Lower leg skin (tissue), 4 donors: ENCODE data around the gene ZCCHC17. TPM values are rescaled to one million over a fixed set of nuclear protein-coding genes. Genes with fewer than 3 reads are reported as not detected.
A peak's percentile ranks its signal among the peaks of the same experiment; 100 is the strongest.
"Not testable (repeated sequence)": the region's sequence is repeated elsewhere in the genome, so short reads cannot be mapped to it uniquely, and the experiment has no call there.

ENCODE experiments used
- DNase-seq, 2 donors: peaks; one replicate each; pipeline ENCODE4 v3.0.0-alpha.2; 2019; ENCODE audit warnings: low spot score in 2 of 2
- H3K4me3 ChIP-seq: fragments of 200-600 bp; sonication (generic); 2 replicates; pipeline ENCODE4 v1.5.1; 2017; ENCODE audit warnings: mild to moderate bottlenecking, low read depth; ENCODE audit not compliant: poor library complexity, severe bottlenecking
- POLR2A ChIP-seq, 2 donors: fragments of 450-650 bp; IDR thresholded peaks; one replicate each; pipeline ENCODE4 v1.6.1; 2016 to 2017; ENCODE audit warnings: antibody characterized with exemption in 2 of 2, mild to moderate bottlenecking in 1 of 2, moderate library complexity in 1 of 2
- WGBS, 2 donors: methylation state at CpG; one replicate each; pipeline ENCODE4 v1.1.5; 2018; 5-methylcytosine and 5-hydroxymethylcytosine counted together
- intact Hi-C: fragments of 100-400 bp; cut with DNase I; formaldehyde crosslinking; loops from one replicate; pipeline ENCODE4 v1.15.0; 2023; ENCODE audit warnings: low total_unique reads
- total RNA-seq, 4 donors: library from RNA; depleted of rRNA; stranded (reverse); fragments of >200 nt; gene quantifications; one replicate each; pipeline ENCODE4 v1.1.0, GENCODE V29; 2016
- TF ChIP-seq, protein P1 (sequence below), 3 donors: fragments of 450-650 bp; IDR thresholded peaks; one replicate each; pipeline ENCODE4 v1.5.1; 2016; ENCODE audit warnings: antibody characterized with exemption in 3 of 3, mild to moderate bottlenecking in 3 of 3, moderate library complexity in 2 of 3

ZCCHC17 gene
- total RNA-seq, 4 donors from 2014 or later: 14.9 to 23.2 (median 17.6) TPM

DNA sequence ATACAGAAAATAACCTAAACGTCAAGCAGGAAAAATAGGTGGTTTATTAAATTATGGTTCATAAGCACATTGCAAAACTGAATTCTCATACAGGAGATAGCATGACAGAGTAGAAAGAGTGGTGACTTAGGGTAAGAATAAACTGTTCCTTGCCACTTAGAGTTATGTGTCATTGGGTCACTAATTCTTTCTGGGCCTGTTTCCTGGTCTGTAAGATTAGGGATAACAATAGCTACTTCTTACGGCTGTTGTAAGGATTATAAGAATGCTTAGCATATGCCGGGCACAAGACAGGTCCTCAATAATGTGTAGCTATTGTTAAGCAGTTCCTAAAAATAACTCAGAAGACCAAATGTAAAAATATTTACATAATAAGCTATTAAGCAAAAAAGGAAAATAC, 24.5 kb upstream of the ZCCHC17 start:
- intact Hi-C loops: no loop called here
- 81 to 83% methylated on average over 3 of the region's 3 CpGs for WGBS, 2 donors
- H3K4me3 ChIP-seq: no peak overlapping the region
- DNase-seq: no peak
- TF ChIP-seq, protein P1, sequence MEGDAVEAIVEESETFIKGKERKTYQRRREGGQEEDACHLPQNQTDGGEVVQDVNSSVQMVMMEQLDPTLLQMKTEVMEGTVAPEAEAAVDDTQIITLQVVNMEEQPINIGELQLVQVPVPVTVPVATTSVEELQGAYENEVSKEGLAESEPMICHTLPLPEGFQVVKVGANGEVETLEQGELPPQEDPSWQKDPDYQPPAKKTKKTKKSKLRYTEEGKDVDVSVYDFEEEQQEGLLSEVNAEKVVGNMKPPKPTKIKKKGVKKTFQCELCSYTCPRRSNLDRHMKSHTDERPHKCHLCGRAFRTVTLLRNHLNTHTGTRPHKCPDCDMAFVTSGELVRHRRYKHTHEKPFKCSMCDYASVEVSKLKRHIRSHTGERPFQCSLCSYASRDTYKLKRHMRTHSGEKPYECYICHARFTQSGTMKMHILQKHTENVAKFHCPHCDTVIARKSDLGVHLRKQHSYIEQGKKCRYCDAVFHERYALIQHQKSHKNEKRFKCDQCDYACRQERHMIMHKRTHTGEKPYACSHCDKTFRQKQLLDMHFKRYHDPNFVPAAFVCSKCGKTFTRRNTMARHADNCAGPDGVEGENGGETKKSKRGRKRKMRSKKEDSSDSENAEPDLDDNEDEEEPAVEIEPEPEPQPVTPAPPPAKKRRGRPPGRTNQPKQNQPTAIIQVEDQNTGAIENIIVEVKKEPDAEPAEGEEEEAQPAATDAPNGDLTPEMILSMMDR (IDR thresholded peaks at IDR 0.05): no peak
- TF ChIP-seq POLR2A (IDR thresholded peaks at IDR 0.05): no peak

DNA sequence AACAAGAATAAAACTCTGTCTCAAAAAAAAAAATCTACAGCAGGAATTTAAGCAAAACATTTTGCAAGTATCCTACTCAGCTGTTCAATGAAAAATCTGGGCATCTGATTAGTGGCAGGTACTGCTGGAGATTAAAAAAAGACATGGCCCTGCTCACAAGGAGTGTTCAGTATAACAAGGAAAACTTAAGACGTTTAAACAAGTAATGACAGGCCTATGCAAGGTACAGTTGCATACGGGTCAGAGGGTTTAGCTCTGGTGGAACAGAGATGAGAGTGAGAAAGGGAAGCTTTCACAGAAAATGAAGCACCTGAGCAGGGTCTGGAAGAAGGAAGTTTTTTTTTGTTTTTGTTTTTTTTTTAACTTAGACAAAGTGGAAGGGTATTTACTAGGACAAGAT, 23.2 kb upstream of the ZCCHC17 start:
- DNase-seq: no peak
- no peak for TF ChIP-seq POLR2A (IDR thresholded peaks at IDR 0.05)
- TF ChIP-seq, protein P1 (IDR thresholded peaks at IDR 0.05): no peak
- WGBS, 2 donors: 53 to 57% methylated on average over 2 of the region's 2 CpGs
- no peak overlapping the region for H3K4me3 ChIP-seq
- intact Hi-C loops: no loop called here

DNA sequence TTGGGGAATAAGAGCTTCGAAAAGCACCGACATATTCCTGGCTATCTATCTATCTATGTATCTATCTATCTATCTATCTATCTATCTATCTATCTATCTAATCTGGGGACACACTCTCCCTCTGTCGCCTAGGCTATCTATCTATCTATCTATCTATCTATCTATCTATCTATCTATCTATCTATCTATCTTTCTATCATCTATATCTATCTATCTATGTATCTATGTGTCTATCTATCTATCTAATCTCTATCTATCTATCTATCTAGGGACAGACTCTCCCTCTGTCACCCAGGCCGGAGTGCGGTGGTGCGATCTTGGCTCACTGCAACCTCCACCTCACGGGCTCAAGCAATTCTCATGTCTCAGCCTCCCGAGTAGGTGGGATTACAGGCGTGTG, 14.4 kb upstream of the ZCCHC17 start:
- H3K4me3 ChIP-seq, DNase-seq, intact Hi-C loops: not testable (repeated sequence)
- 93% methylated on average over 9 of the region's 9 CpGs for WGBS, 2 donors

DNA sequence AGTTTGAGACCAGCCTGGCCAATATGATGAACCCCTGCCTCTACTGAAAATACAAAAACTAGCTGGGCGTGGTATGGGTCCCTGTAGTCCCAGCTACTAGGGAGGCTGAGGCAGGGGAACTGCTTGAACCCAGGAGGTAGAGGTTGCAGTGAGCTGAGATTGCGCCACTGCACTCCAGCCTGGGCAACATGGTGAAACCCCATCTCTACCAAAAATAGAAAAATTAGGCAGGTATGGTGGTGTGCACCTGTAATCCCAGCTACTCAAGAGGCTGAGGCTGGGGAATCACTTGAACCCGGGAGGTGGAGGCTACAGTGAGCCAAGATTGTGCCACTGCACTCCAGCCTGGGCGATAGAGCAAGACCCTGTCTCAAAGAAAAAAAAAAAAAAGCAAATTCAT, 9.0 kb upstream of the ZCCHC17 start:
- intact Hi-C loops, DNase-seq, H3K4me3 ChIP-seq: not testable (repeated sequence)
- WGBS, 2 donors: 92 to 98% methylated on average over 4 of the region's 4 CpGs

DNA sequence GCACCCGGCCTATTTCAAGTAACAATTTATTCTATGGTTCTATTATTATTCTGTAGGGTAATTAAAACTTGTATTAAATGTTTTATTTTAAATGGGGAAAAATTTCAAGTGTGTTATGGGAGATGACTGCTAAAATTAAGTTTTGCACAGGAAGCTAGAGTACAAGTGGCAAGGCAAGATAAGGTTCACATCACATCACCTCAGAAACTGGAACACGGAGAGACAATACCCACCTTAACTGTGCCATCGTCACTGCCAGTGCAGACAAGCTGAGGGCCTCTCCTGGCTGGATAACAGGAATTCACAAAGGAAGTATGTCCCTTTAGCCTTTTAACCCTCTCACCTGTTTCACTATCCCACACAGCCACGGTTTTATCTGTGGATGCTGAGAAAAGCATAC, 7.8 kb upstream of the ZCCHC17 start:
- no peak overlapping the region for H3K4me3 ChIP-seq
- intact Hi-C loops: no loop called here
- 81 to 82% methylated on average over 4 of the region's 4 CpGs for WGBS, 2 donors
- no peak for DNase-seq
- TF ChIP-seq, protein P1 (IDR thresholded peaks at IDR 0.05): no peak
- TF ChIP-seq POLR2A (IDR thresholded peaks at IDR 0.05): no peak

DNA sequence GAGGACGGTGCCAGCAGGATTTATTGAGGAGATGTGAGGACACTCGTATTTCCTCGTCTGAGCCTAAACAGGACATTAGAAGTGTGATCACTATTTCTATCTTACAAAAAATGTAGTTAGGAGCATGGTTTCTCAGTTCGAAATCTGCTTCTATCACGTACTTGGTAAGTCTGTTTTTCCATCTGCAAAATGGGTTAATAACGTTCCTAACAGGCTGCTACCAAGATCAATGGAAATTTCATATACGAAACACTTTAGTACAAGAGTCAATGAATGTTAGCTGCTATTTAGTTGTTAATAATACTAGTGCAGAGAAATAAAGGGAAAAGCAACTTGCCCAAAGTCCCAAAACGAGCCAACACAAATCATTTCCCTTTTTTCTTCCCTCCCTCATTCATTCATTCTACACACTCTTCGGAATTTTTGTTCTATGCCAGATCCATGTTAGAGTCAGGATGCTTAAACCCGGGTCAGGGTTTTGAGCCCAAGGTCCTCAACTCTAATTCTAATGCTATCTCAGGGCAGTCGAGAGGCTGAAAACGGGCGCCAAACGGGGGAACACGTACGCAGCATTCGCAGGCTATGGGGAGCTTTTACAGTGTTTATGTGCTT, 852 bp upstream of the ZCCHC17 start:
- intact Hi-C loops: no loop called here
- TF ChIP-seq, protein P1 (IDR thresholded peaks at IDR 0.05): no peak
- no peak for TF ChIP-seq POLR2A (IDR thresholded peaks at IDR 0.05)
- WGBS, 2 donors: 13 to 15% methylated on average over 17 of the region's 17 CpGs
- no peak for DNase-seq
- H3K4me3 ChIP-seq: peak overlapping the region; percentile 97
